Neural progenitor cell (in vitro differentiated cells): ENCODE measurements around the gene AGO3.

Experiments
- CTCF ChIP-seq: fragments of 200-600 bp; sonication (generic); IDR thresholded peaks from 2 replicates; pipeline ENCODE4 v1.5.1; 2017; ENCODE audit warnings: antibody characterized with exemption, mild to moderate bottlenecking
- EZH2 ChIP-seq: fragments of 200-600 bp; sonication (generic); IDR thresholded peaks from 2 replicates; pipeline ENCODE4 v1.6.1; 2017; ENCODE audit warnings: antibody characterized with exemption, mild to moderate bottlenecking, moderate library complexity

- TF ChIP-seq EZH2 (no peak), CTCF (no peak)
These were observed 77.8 kb downstream of the AGO3 start for GRCh38 chr1:36008546-36009197.
